ENCODE measurements around the gene ASIC2. TPM values are rescaled to one million over a fixed set of nuclear protein-coding genes. Genes with fewer than 3 reads are reported as not detected.

ASIC2 gene
- total and polyA plus RNA-seq, 9 of the 15 experiments (the other 6 are each of a cell fraction or from before 2014, with no cell fraction given) = not detected

GRCh38 chr17:33154869-33155455, 138.1 kb downstream of the ASIC2 start:
- in situ Hi-C loops (cut with MboI) = no loop called here
- peaks cover 0 to 5% of the 10 kb centered on the region in 2 experiments; a peak in 1 of 5 replicates for H3K27me3 ChIP-seq (ENCODE audit: control insufficient read depth in 2 of 2, insufficient read depth in 2 of 2, low read length in 2 of 2)
- CTCF ChIA-PET (ENCODE audit: low intra/inter-chr PET ratio) = no interaction called here
- H3K4me2 ChIP-seq (ENCODE audit: insufficient read depth, low read length) = no peak overlapping the region
- H3K79me2 ChIP-seq (ENCODE audit: control insufficient read depth, insufficient read depth, low read length) = no peaks in the 10 kb centered on the region
- no peaks in the 10 kb centered on the region for H3K36me3 ChIP-seq (ENCODE audit: control insufficient read depth, insufficient read depth, low read length)
- no peak overlapping the region for H3K4me3 ChIP-seq
- intact Hi-C loops (cut with micrococcal nuclease) = no loop called here
- no peak overlapping the region for H3K9ac ChIP-seq (ENCODE audit: insufficient read depth in 1 of 2, low read depth in 2 of 2, low read length in 2 of 2)
- POLR2A ChIA-PET = interaction anchor here (0.7 kb wide), 1 partner anchor 561 kb away, joined by 3 read pairs; no protein-coding TSS in a partner anchor
- no peaks in the 10 kb centered on the region for H4K20me1 ChIP-seq (replicated peaks; ENCODE audit: control insufficient read depth, insufficient read depth, low read length)
- FAIRE-seq (no peak), DNase-seq (ENCODE audit: extremely low read depth in 1 of 4, low spot score in 3 of 4) (no peak), ATAC-seq (no peak)
- H3K27ac ChIP-seq (ENCODE audit: extremely low read depth, low read depth, low read length) = no peak overlapping the region
- no peaks in the 10 kb centered on the region for H3K9me3 ChIP-seq (replicated peaks; ENCODE audit: control insufficient read depth, insufficient read depth, low read depth, low read length)
- BruUV-seq (replicated peaks) = no TSS peak
- 3% methylated on average over 19 of the region's 19 CpGs for WGBS (ENCODE audit: insufficient coverage, low coverage, missing lambda C conversion rate)
- H3K9me1 ChIP-seq (ENCODE audit: control insufficient read depth, insufficient read depth, low read length) = no peaks in the 10 kb centered on the region
- TF ChIP-seq MLLT1 (IDR thresholded peaks at IDR 0.05) = no peak
- TF ChIP-seq ZNF282 (CRISPR knock-in tag; IDR thresholded peaks at IDR 0.05) = no peak
- no peak for TF ChIP-seq ZNF76 (CRISPR knock-in tag; IDR thresholded peaks at IDR 0.05; ENCODE audit: borderline replicate concordance)
- no peak for TF ChIP-seq MTA3 (IDR thresholded peaks at IDR 0.05; ENCODE audit: borderline replicate concordance)
- TF ChIP-seq TOE1 (IDR thresholded peaks at IDR 0.05; ENCODE audit: borderline replicate concordance) = no peak
- no peak for TF ChIP-seq TOE1 (CRISPR knock-in tag; IDR thresholded peaks at IDR 0.05; ENCODE audit: borderline replicate concordance, low read depth)
- TF ChIP-seq E2F8 (IDR thresholded peaks at IDR 0.05; ENCODE audit: low read depth, partially characterized antibody) = no peak
- no peak for TF ChIP-seq HNRNPUL1 (IDR thresholded peaks at IDR 0.05; ENCODE audit: low read length)
- TF ChIP-seq ZC3H8 (IDR thresholded peaks at IDR 0.05) = no peak
- no peak for TF ChIP-seq SRSF7 (optimal IDR thresholded peaks at IDR 0.05; ENCODE audit: low read depth, low read length)
- no peak for TF ChIP-seq HNRNPK (IDR thresholded peaks at IDR 0.05; ENCODE audit: low read depth, low read length, poor library complexity, severe bottlenecking)
- no peak for TF ChIP-seq POLR3G (IDR thresholded peaks at IDR 0.05; ENCODE audit: extremely low read depth, insufficient read length, insufficient replicate concordance)
- TF ChIP-seq GTF2E2 (tag; IDR thresholded peaks at IDR 0.05) = no peak
- no peak for TF ChIP-seq ZKSCAN1 (IDR thresholded peaks at IDR 0.05; ENCODE audit: low read depth, low read length)
- no peak for TF ChIP-seq BMI1 (IDR thresholded peaks at IDR 0.05; ENCODE audit: low read length)
- TF ChIP-seq TCF3 (CRISPR knock-in tag; IDR thresholded peaks at IDR 0.05) = no peak
- no peak for TF ChIP-seq NR2C1 (IDR thresholded peaks at IDR 0.05)
- no peak for TF ChIP-seq NR2C1 (tag; IDR thresholded peaks at IDR 0.05)
- H3K4me1 ChIP-seq (replicated peaks in 1 of 2; ENCODE audit: control insufficient read depth in 2 of 2, insufficient read depth in 2 of 2, low read length in 2 of 2) = no peaks in the 10 kb centered on the region
- H2AFZ ChIP-seq (ENCODE audit: low read depth, low read length) = no peak overlapping the region
